GM23338 (cell line): ENCODE measurements around the gene EDARADD. TPM values are rescaled to one million over a fixed set of nuclear protein-coding genes. Genes with fewer than 3 reads are reported as not detected.
"Not testable (repeated sequence)": the region's sequence is repeated elsewhere in the genome, so short reads cannot be mapped to it uniquely, and the experiment has no call there.

ENCODE experiments used
- ATAC-seq: fragments of 200-7000 bp; cut with Tn5 transposase; 3 replicates; pipeline ENCODE4 v1.9.1; 2020
- DNase-seq: peaks from one replicate; pipeline ENCODE4 v3.0.0-alpha.2; 2015; ENCODE audit warnings: low spot score
- H2AFZ ChIP-seq: fragments of 200-600 bp; sonication (generic); 2 replicates; pipeline ENCODE4 v1.8.0; 2016; ENCODE audit warnings: antibody characterized with exemption, mild to moderate bottlenecking, moderate library complexity
- H3F3A ChIP-seq: fragments of 200-600 bp; sonication (generic); replicated peaks from 2 replicates; pipeline ENCODE4 v1.8.0; 2017; ENCODE audit warnings: antibody characterized with exemption, mixed run types, low read depth
- H3K27ac ChIP-seq: fragments of 200-600 bp; sonication (generic); 2 replicates; pipeline ENCODE4 v1.6.1; 2016; ENCODE audit warnings: low read depth
- H3K27me3 ChIP-seq: fragments of 200-600 bp; sonication (generic); 2 replicates; pipeline ENCODE4 v1.8.0; 2016; ENCODE audit warnings: mild to moderate bottlenecking, mixed run types, moderate library complexity; ENCODE audit not compliant: insufficient read depth
- H3K36me3 ChIP-seq: fragments of 200-600 bp; sonication (generic); 2 replicates; pipeline ENCODE4 v1.8.0; 2016; ENCODE audit warnings: mild to moderate bottlenecking; ENCODE audit not compliant: insufficient read depth
- H3K4me1 ChIP-seq: fragments of 200-600 bp; sonication (generic); 2 replicates; pipeline ENCODE4 v1.8.0; 2016; ENCODE audit warnings: mild to moderate bottlenecking, moderate library complexity; ENCODE audit not compliant: insufficient read depth
- H3K4me2 ChIP-seq: fragments of 200-600 bp; sonication (generic); 2 replicates; pipeline ENCODE4 v1.7.1; 2017; ENCODE audit warnings: mixed run types
- H3K4me3 ChIP-seq: fragments of 200-600 bp; sonication (generic); 2 replicates; pipeline ENCODE4 v1.6.1; 2016; ENCODE audit warnings: mixed run types
- H3K79me2 ChIP-seq: fragments of 200-600 bp; sonication (generic); replicated peaks from 2 replicates; pipeline ENCODE4 v1.8.0; 2017; ENCODE audit warnings: mild to moderate bottlenecking; ENCODE audit not compliant: insufficient read depth
- H3K9me2 ChIP-seq: fragments of 200-600 bp; sonication (generic); 2 replicates; pipeline ENCODE4 v1.8.0; 2017; ENCODE audit not compliant: insufficient read depth
- H4K20me1 ChIP-seq: fragments of 200-600 bp; sonication (generic); replicated peaks from 2 replicates; pipeline ENCODE4 v1.8.0; 2017; ENCODE audit warnings: mild to moderate bottlenecking; ENCODE audit not compliant: insufficient read depth
- H3K27ac Mint-ChIP-seq: 2 replicates; pipeline ENCODE4 v1.8.0; 2020; ENCODE audit warnings: inconsistent platforms, mild to moderate bottlenecking, moderate library complexity, mixed read lengths
- H3K27me3 Mint-ChIP-seq: 3 replicates; pipeline ENCODE4 v1.8.0; 2022; ENCODE audit warnings: low read depth, mild to moderate bottlenecking, moderate library complexity, mixed read lengths, inconsistent platforms; ENCODE audit not compliant: insufficient read depth, poor library complexity
- H3K36me3 Mint-ChIP-seq: 3 replicates; pipeline ENCODE4 v1.8.0; 2021; ENCODE audit warnings: low read depth, mild to moderate bottlenecking, inconsistent platforms, moderate library complexity, mixed read lengths
- H3K4me1 Mint-ChIP-seq: 3 replicates; pipeline ENCODE4 v1.8.0; 2020; ENCODE audit warnings: mild to moderate bottlenecking, inconsistent platforms, mixed read lengths
- H3K4me3 Mint-ChIP-seq: 3 replicates; pipeline ENCODE4 v1.8.0; 2021; ENCODE audit warnings: moderate library complexity, mild to moderate bottlenecking, inconsistent platforms, mixed read lengths
- H3K9me3 Mint-ChIP-seq: 3 replicates; pipeline ENCODE4 v1.8.0; 2020; ENCODE audit warnings: moderate library complexity, mild to moderate bottlenecking, inconsistent platforms, mixed read lengths
- CREB1 ChIP-seq: fragments of 250-450 bp; sonication (Bioruptor Pico); IDR thresholded peaks from 2 replicates; pipeline ENCODE4 v1.5.0; 2020; ENCODE audit warnings: low read depth, mild to moderate bottlenecking, moderate library complexity
- CTCF ChIP-seq, 2 experiments: fragments of 200-600 bp in 1 of 2; sonication (generic) in 1 of 2; conservative IDR thresholded peaks; 2 replicates each; pipeline versions ENCODE4 v1.5.1 to v1.6.1; 2016 to 2017; ENCODE audit warnings: antibody characterized with exemption in 2 of 2, low read depth in 2 of 2, mild to moderate bottlenecking in 2 of 2, moderate library complexity in 1 of 2
- EZH2 ChIP-seq: fragments of 200-600 bp; sonication (generic); IDR thresholded peaks from one replicate; pipeline ENCODE4 v1.8.0; 2017; ENCODE audit warnings: antibody characterized with exemption, mild to moderate bottlenecking, low read depth; ENCODE audit not compliant: unreplicated experiment
- EZH2phosphoT487 ChIP-seq: fragments of 200-600 bp; sonication (generic); IDR thresholded peaks from one replicate; pipeline ENCODE4 v1.8.1; 2018; ENCODE audit warnings: antibody characterized with exemption; ENCODE audit not compliant: unreplicated experiment
- NANOG ChIP-seq: IDR thresholded peaks from 2 replicates; pipeline ENCODE4 v1.6.1; 2016; ENCODE audit warnings: antibody characterized with exemption, borderline replicate concordance
- POLR2AphosphoS5 ChIP-seq: IDR thresholded peaks from 2 replicates; pipeline ENCODE4 v1.6.1; 2016; ENCODE audit warnings: antibody characterized with exemption, low read depth
- ZNF114 ChIP-seq: fragments of 250-450 bp; sonication (Bioruptor Pico); IDR thresholded peaks from 2 replicates; pipeline ENCODE4 v1.5.0; 2020; ENCODE audit warnings: mild to moderate bottlenecking, moderate library complexity
- ZNF331 ChIP-seq: fragments of 250-450 bp; sonication (Bioruptor Pico); IDR thresholded peaks from 2 replicates; pipeline ENCODE4 v1.5.0; 2020; ENCODE audit warnings: low read depth, mild to moderate bottlenecking, moderate library complexity
- polyA plus RNA-seq: library from polyadenylated mRNA; unstranded; fragments of >200 nt; fragmentation: Nextera tagmentation; extraction: Ambion mirVana; gene quantifications from 2 replicates; pipeline ENCODE4 v1.2.1, GENCODE V29; 2016
- total RNA-seq: library from RNA; depleted of rRNA; stranded (reverse); fragments of >200 nt; shearing (Covaris generic); gene quantifications from 2 replicates; pipeline ENCODE4 v1.2.3, GENCODE V29; 2014
- TF ChIP-seq, protein P1 (sequence below): IDR thresholded peaks from 2 replicates; pipeline ENCODE4 v1.6.1; 2016; ENCODE audit warnings: antibody characterized with exemption

EDARADD gene
- total and polyA plus RNA-seq, 2 experiments from 2014 or later, result 3.7 to 4.4 TPM

DNA sequence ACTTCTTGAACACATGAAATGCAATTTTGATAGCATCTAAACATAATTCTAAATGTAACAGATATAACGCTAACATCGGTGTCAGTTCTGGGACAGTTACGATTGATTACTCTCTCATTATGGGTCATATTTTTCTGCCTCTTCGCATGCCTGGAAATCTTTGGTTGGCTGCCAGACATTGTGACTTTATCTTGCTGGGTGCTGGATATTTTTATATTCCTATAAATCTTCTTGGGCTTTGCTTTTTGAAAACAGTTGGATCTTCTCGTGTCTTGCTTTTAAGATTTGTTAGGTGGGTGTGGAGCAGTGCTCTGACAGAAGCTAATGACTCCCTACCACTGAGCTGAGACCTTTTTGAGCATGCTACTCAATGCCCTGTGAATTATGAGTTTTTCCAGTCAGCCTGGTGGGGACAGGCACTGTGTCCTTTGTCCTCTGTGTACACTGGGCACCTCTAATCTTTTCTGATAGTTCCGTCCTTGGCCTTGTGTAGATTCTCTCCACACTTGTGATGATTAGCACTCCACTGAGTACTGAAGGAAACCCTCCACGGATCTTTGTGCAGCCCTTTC is 28.0 kb upstream of the EDARADD start:
- ATAC-seq (no peak), DNase-seq (no peak)
- Mint-ChIP-seq H3K36me3 (no peaks in the 10 kb centered on the region), H3K4me3 (no peak overlapping the region), H3K27ac (no peak overlapping the region), H3K27me3 (no peaks in the 10 kb centered on the region), H3K9me3 (no peaks in the 10 kb centered on the region), H3K4me1 (peaks cover 11% of the 10 kb centered on the region; the same call in 2 of the 3 replicates)
- no peak overlapping the region for H3K4me3 ChIP-seq
- no peaks in the 10 kb centered on the region for H3K36me3 ChIP-seq
- H3K4me2 ChIP-seq, result no peak overlapping the region
- no peaks in the 10 kb centered on the region for H3K9me2 ChIP-seq
- no peaks in the 10 kb centered on the region for H3K4me1 ChIP-seq
- no peak overlapping the region for H3K27ac ChIP-seq
- H4K20me1 ChIP-seq, result no peaks in the 10 kb centered on the region
- H2AFZ ChIP-seq, result peak overlapping the region; percentile 69
- TF ChIP-seq ZNF114 (no peak), NANOG (no peak), CREB1 (CRISPR knock-in tag) (no peak), POLR2AphosphoS5 (no peak), EZH2phosphoT487 (no peak), ZNF331 (CRISPR knock-in tag) (no peak), CTCF (conservative IDR thresholded peaks at IDR 0.05; ENCODE audit: low read depth in 2 of 2) (no peak)
- TF ChIP-seq, protein P1, sequence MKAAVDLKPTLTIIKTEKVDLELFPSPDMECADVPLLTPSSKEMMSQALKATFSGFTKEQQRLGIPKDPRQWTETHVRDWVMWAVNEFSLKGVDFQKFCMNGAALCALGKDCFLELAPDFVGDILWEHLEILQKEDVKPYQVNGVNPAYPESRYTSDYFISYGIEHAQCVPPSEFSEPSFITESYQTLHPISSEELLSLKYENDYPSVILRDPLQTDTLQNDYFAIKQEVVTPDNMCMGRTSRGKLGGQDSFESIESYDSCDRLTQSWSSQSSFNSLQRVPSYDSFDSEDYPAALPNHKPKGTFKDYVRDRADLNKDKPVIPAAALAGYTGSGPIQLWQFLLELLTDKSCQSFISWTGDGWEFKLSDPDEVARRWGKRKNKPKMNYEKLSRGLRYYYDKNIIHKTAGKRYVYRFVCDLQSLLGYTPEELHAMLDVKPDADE, result no peak
- no peaks in the 10 kb centered on the region for H3F3A ChIP-seq
- no peaks in the 10 kb centered on the region for H3K79me2 ChIP-seq
- no peaks in the 10 kb centered on the region for H3K27me3 ChIP-seq

DNA sequence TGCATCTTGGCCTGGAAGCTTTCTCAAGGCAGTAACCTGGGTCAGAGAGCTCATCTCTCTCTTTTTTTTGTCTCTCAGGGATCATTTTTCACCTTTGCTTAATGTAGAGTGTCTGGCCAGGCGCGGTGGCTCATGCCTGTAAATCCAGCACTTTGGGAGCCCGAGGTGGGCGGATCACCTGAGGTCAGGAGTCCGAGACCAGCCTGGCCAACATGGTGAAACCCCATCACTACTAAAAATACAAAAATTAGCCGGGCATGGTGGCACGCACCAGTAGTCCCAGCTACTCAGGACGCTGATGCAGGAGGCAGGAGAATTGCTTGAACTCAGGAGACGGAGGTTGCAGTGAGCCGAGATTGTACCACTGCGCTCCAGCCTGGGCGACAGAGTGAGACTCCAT is 27.4 kb upstream of the EDARADD start:
- H3K9me3 Mint-ChIP-seq, H3K4me1 ChIP-seq, H3K79me2 ChIP-seq, H3K27me3 Mint-ChIP-seq, H3K4me3 ChIP-seq, H4K20me1 ChIP-seq, H3K36me3 ChIP-seq, ATAC-seq, H3K4me3 Mint-ChIP-seq, DNase-seq, H3K27ac Mint-ChIP-seq, H3K4me2 ChIP-seq, H3K27me3 ChIP-seq, H3K36me3 Mint-ChIP-seq, H3K27ac ChIP-seq, H3K9me2 ChIP-seq, H3F3A ChIP-seq: not testable (repeated sequence)
- peaks cover 11% of the 10 kb centered on the region; the same call in 2 of the 3 replicates for H3K4me1 Mint-ChIP-seq
- H2AFZ ChIP-seq, result peak overlapping the region; percentile 69

- Histone ChIP-seq H3K27ac (no peak overlapping the region), H2AFZ (0 out of 2 replicates have a peak overlapping the region, but pooled peaks have one; percentile 47), H3K4me2 (no peak overlapping the region), H3K4me1 (no peaks in the 10 kb centered on the region), H3K79me2 (no peaks in the 10 kb centered on the region), H3K9me2 (no peaks in the 10 kb centered on the region), H3K27me3 (no peaks in the 10 kb centered on the region), H3K36me3 (no peaks in the 10 kb centered on the region), H3F3A (no peaks in the 10 kb centered on the region), H4K20me1 (no peaks in the 10 kb centered on the region), H3K4me3 (no peak overlapping the region)
- ATAC-seq, result no peak
- DNase-seq, result no peak
- Mint-ChIP-seq H3K27ac (no peak overlapping the region), H3K4me1 (peaks cover 11% of the 10 kb centered on the region; the same call in 2 of the 3 replicates), H3K27me3 (no peaks in the 10 kb centered on the region), H3K4me3 (no peak overlapping the region), H3K9me3 (no peaks in the 10 kb centered on the region), H3K36me3 (no peaks in the 10 kb centered on the region)
- TF ChIP-seq NANOG, result no peak
- no peak for TF ChIP-seq CREB1 (CRISPR knock-in tag)
- TF ChIP-seq EZH2, result no peak
These were observed 23.7 kb upstream of the EDARADD start for GRCh38 chr1:236370420-236370819.
